ENCODE measurements around the gene SEMA7A.

Gene SEMA7A

GRCh38 chr15:74384881-74385643 lies 48.7 kb downstream of the SEMA7A start:
- no peak for DNase-seq

- no peak for DNase-seq
These were observed 49.2 kb downstream of the SEMA7A start for GRCh38 chr15:74384566-74384880.

- peak; percentile 60 for DNase-seq
These were observed 49.8 kb downstream of the SEMA7A start for GRCh38 chr15:74383695-74384565.

- DNase-seq, result no peak
These were observed 50.5 kb downstream of the SEMA7A start for GRCh38 chr15:74383286-74383685.

GRCh38 chr15:74382004-74382816 lies 51.5 kb downstream of the SEMA7A start:
- DNase-seq, result peak; percentile 75

- no peak for DNase-seq
These were observed 52.3 kb downstream of the SEMA7A start for GRCh38 chr15:74381481-74381880.

GRCh38 chr15:74381190-74381453 lies 52.6 kb downstream of the SEMA7A start:
- DNase-seq, result no peak

- no peak for DNase-seq
These were observed 53.2 kb downstream of the SEMA7A start for GRCh38 chr15:74380361-74381189.

GRCh38 chr15:74378848-74379247 lies 54.9 kb downstream of the SEMA7A start:
- no peak for DNase-seq

- no peak for DNase-seq
These were observed 55.7 kb downstream of the SEMA7A start for GRCh38 chr15:74377831-74378766.

GRCh38 chr15:74376825-74377581 lies 56.8 kb downstream of the SEMA7A start:
- no peak for DNase-seq

- no peak for DNase-seq
These were observed 57.5 kb downstream of the SEMA7A start for GRCh38 chr15:74376226-74376625.

- DNase-seq, result peak; percentile 76
These were observed 58.5 kb downstream of the SEMA7A start for GRCh38 chr15:74375303-74375693.

- no peak for DNase-seq
These were observed 59.0 kb downstream of the SEMA7A start for GRCh38 chr15:74374648-74375302.

- peak; percentile 84 for DNase-seq
These were observed 59.8 kb downstream of the SEMA7A start for GRCh38 chr15:74373731-74374647.

GRCh38 chr15:74373056-74373650 lies 60.6 kb downstream of the SEMA7A start:
- DNase-seq, result no peak

- no peak for DNase-seq
These were observed 63.3 kb downstream of the SEMA7A start for GRCh38 chr15:74370471-74370870.

GRCh38 chr15:74369756-74370155 lies 64.0 kb downstream of the SEMA7A start:
- DNase-seq, result no peak
